DMS 273 (cell line): ENCODE data around the gene EPHA4.

ENCODE experiments used
- DNase-seq: peaks from one replicate; lab custom pipeline; 2025; ENCODE audit not compliant: unreplicated experiment; lab: John Stamatoyannopoulos, UW

The EPHA4 gene

GRCh38 chr2:221370076-221370856, 201.8 kb downstream of the EPHA4 start:
- peak; percentile 75 for DNase-seq
